ENCODE data around the gene GIPC3.

GIPC3 gene

GRCh38 chr19:3547767-3548282 is 37.5 kb upstream of the GIPC3 start:
- TF ChIP-seq FOXP2 (optimal IDR thresholded peaks at IDR 0.05; ENCODE audit: borderline replicate concordance, extremely low read depth, extremely low read length, insufficient read depth) (no peak), POLR2AphosphoS5 (IDR thresholded peaks at IDR 0.05; ENCODE audit: low read depth, low read length) (no peak), TAF1 (IDR thresholded peaks at IDR 0.05; ENCODE audit: borderline replicate concordance, insufficient read depth, low read length) (no peak), SIN3A (IDR thresholded peaks at IDR 0.05; ENCODE audit: borderline replicate concordance, insufficient read depth, low read length) (no peak)
- TF ChIP-seq, protein P1, sequence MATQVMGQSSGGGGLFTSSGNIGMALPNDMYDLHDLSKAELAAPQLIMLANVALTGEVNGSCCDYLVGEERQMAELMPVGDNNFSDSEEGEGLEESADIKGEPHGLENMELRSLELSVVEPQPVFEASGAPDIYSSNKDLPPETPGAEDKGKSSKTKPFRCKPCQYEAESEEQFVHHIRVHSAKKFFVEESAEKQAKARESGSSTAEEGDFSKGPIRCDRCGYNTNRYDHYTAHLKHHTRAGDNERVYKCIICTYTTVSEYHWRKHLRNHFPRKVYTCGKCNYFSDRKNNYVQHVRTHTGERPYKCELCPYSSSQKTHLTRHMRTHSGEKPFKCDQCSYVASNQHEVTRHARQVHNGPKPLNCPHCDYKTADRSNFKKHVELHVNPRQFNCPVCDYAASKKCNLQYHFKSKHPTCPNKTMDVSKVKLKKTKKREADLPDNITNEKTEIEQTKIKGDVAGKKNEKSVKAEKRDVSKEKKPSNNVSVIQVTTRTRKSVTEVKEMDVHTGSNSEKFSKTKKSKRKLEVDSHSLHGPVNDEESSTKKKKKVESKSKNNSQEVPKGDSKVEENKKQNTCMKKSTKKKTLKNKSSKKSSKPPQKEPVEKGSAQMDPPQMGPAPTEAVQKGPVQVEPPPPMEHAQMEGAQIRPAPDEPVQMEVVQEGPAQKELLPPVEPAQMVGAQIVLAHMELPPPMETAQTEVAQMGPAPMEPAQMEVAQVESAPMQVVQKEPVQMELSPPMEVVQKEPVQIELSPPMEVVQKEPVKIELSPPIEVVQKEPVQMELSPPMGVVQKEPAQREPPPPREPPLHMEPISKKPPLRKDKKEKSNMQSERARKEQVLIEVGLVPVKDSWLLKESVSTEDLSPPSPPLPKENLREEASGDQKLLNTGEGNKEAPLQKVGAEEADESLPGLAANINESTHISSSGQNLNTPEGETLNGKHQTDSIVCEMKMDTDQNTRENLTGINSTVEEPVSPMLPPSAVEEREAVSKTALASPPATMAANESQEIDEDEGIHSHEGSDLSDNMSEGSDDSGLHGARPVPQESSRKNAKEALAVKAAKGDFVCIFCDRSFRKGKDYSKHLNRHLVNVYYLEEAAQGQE (IDR thresholded peaks at IDR 0.05; ENCODE audit: insufficient read depth in 1 of 2, low read depth in 2 of 2, low read length in 2 of 2): no peak

DNA sequence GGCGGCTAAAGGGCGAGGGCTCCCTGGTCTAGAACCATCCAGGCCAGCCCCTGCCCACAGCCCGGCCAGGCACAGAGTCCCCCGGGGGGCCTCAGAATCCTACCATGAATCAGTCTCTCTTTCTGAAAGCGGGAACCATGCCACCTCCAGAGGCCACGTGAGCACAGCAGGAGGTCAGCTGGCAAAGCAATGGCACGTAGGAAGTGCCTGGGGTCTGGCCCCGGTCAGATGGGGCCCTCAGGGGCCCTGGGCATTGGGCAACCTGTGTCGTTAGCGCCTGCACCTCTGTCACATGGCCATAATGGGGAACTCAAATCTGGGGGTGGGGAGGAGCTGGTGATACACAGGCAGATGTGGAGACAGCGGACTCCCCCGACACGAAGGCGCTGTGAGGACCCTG is 36.7 kb upstream of the GIPC3 start:
- TF ChIP-seq POLR2AphosphoS5 (IDR thresholded peaks at IDR 0.05; ENCODE audit: low read depth, low read length) (no peak), TAF1 (IDR thresholded peaks at IDR 0.05; ENCODE audit: borderline replicate concordance, insufficient read depth, low read length) (no peak), SIN3A (IDR thresholded peaks at IDR 0.05; ENCODE audit: borderline replicate concordance, insufficient read depth, low read length) (no peak)

DNA sequence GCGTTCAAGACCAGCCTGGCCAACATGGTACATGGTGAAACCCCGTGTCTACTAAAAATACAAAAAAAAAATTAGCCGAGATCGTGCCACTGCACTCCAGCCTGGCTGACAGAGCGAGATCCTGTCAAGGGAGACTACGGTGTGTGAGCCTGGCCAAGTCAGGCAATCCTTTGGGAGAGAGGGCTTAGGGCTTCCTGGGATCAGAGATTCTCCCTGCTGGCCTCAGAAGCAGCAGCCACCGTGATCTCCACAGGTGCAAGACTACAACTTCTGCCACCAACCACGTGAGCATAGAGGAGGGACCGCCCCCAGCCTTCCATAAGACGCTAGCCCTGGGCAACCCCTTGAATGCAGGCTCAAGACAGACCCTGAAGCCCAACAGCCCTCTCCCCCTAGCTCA is 35.5 kb upstream of the GIPC3 start:
- TF ChIP-seq SIN3A (IDR thresholded peaks at IDR 0.05; ENCODE audit: borderline replicate concordance, insufficient read depth, low read length) (no peak), TAF1 (IDR thresholded peaks at IDR 0.05; ENCODE audit: borderline replicate concordance, insufficient read depth, low read length) (no peak), POLR2AphosphoS5 (IDR thresholded peaks at IDR 0.05; ENCODE audit: low read depth, low read length) (no peak), FOXP2 (optimal IDR thresholded peaks at IDR 0.05; ENCODE audit: borderline replicate concordance, extremely low read depth, extremely low read length, insufficient read depth) (no peak)
- TF ChIP-seq, protein P1 (IDR thresholded peaks at IDR 0.05; ENCODE audit: insufficient read depth in 1 of 2, low read depth in 2 of 2, low read length in 2 of 2): no peak

GRCh38 chr19:3550947-3551791 is 34.1 kb upstream of the GIPC3 start:
- TF ChIP-seq FOXP2 (optimal IDR thresholded peaks at IDR 0.05; ENCODE audit: borderline replicate concordance, extremely low read depth, extremely low read length, insufficient read depth) (no peak), POLR2AphosphoS5 (IDR thresholded peaks at IDR 0.05; ENCODE audit: low read depth, low read length) (no peak), SIN3A (IDR thresholded peaks at IDR 0.05; ENCODE audit: borderline replicate concordance, insufficient read depth, low read length) (no peak), TAF1 (IDR thresholded peaks at IDR 0.05; ENCODE audit: borderline replicate concordance, insufficient read depth, low read length) (no peak)
- TF ChIP-seq, protein P1 (IDR thresholded peaks at IDR 0.05; ENCODE audit: insufficient read depth in 1 of 2, low read depth in 2 of 2, low read length in 2 of 2): no peak

GRCh38 chr19:3551792-3552095 is 33.5 kb upstream of the GIPC3 start:
- TF ChIP-seq SIN3A (IDR thresholded peaks at IDR 0.05; ENCODE audit: borderline replicate concordance, insufficient read depth, low read length) (no peak), POLR2AphosphoS5 (IDR thresholded peaks at IDR 0.05; ENCODE audit: low read depth, low read length) (no peak), TAF1 (IDR thresholded peaks at IDR 0.05; ENCODE audit: borderline replicate concordance, insufficient read depth, low read length) (no peak), FOXP2 (optimal IDR thresholded peaks at IDR 0.05; ENCODE audit: borderline replicate concordance, extremely low read depth, extremely low read length, insufficient read depth) (no peak)
- TF ChIP-seq, protein P1 (IDR thresholded peaks at IDR 0.05; ENCODE audit: insufficient read depth in 1 of 2, low read depth in 2 of 2, low read length in 2 of 2): no peak

All from PFSK-1 (cell line).